GM12872 (cell line): ENCODE measurements around the gene VTN.

Experiments used
- TF ChIP-seq, protein P1 (sequence below): IDR thresholded peaks from 3 replicates; pipeline ENCODE4 v1.5.1; 2011; ENCODE audit warnings: low read depth, mild to moderate bottlenecking, low read length, moderate library complexity; ENCODE audit not compliant: insufficient read depth

VTN gene

DNA sequence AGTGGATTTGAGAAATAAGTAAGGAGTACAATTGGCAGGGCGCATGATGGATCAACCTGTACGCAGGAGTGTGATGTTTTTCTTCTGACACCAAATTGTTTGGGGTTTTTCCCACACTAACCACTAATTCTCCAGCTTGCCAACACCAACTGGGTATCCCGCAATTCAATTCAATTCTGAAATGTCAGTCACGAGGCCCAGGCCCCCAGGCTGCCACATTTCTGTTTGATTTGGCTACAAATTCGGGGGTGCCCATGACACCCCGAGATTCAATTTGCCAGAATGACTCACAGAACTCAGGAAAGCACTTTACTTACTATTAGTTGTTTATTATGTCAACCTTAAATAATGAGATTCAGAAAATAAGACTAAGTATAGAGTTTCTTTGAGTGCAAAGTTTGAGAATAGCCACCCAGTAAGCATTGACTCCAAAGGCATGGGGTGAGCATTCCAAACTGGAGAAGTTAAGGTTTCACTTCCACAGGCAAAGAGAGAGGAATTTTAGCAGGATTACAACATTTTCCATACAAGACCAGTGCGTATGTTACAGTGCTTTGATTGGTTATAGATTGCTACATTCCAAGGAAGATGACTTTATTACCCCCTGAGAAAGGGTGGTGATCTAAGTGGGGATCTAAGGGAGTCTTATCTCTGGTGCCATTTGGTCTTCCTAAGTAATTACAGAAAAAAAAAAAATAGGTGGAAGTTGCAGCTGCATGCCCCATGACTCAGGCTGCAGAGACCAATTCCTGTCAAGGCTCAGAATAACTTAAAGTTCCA lies 24.4 kb upstream of the VTN start:
- TF ChIP-seq, protein P1, sequence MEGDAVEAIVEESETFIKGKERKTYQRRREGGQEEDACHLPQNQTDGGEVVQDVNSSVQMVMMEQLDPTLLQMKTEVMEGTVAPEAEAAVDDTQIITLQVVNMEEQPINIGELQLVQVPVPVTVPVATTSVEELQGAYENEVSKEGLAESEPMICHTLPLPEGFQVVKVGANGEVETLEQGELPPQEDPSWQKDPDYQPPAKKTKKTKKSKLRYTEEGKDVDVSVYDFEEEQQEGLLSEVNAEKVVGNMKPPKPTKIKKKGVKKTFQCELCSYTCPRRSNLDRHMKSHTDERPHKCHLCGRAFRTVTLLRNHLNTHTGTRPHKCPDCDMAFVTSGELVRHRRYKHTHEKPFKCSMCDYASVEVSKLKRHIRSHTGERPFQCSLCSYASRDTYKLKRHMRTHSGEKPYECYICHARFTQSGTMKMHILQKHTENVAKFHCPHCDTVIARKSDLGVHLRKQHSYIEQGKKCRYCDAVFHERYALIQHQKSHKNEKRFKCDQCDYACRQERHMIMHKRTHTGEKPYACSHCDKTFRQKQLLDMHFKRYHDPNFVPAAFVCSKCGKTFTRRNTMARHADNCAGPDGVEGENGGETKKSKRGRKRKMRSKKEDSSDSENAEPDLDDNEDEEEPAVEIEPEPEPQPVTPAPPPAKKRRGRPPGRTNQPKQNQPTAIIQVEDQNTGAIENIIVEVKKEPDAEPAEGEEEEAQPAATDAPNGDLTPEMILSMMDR, result no peak

DNA sequence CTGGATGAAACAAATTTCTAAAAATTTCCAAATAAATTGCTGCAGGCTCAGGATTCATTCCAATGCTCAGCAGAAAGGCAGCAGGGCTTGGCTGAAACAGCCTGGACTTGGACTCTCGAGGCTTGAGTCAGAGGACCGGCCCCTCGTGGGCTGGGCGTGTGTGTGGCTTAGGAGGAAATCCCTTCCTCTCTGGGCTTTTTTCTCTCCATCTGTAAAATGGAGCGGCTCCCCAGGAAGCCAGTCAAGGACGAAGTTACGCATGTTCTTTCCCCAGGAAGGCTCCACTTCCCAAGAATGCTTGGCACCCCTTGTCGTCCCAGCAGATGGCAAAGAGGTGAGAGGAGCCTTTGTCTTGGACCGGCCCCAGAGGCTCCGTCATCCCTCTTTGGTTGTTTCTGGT lies 22.4 kb upstream of the VTN start:
- TF ChIP-seq, protein P1, result no peak

DNA sequence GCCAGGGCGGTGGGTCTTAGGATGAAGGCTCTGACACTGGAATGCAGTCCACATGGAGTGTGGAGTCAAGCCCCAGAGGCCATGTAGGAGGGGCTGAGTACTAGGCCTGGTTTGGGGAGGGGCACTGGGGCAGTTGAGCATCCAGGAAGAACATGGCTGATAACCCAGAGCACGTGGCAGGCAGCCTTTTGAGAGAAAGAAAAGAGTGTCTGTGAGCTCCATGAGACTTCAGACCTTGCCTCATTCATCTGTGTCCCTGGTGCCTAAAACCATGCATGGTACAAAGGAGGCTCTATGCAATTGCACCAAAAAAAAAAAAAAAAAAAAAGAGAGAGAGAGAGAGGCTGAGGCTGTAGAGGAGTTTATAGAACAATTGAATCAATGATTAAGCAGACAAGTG lies 21.3 kb upstream of the VTN start:
- TF ChIP-seq, protein P1, result no peak

- TF ChIP-seq, protein P1, result no peak
Measured at GRCh38 chr17:28390984-28391383, 20.9 kb upstream of the VTN start.

DNA sequence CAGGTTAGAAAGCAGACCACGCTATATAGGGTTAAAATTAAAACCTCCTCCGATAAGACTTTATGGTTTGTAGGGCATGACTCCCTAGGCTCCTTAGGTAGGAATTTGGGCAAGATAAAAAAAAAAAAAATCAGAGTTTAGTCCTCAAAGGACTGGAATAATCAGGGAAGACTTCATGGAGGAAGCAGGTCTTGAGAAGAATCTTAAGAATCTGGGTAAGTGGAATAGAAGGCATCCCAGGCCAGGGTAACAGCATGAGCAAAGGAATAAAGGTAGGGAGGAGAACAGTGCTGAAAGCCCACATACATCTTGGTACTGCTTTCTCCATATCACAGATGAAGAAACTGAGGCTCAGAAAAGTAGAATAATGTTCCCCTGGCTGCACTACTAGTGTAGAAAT lies 20.5 kb upstream of the VTN start:
- TF ChIP-seq, protein P1, result no peak

DNA sequence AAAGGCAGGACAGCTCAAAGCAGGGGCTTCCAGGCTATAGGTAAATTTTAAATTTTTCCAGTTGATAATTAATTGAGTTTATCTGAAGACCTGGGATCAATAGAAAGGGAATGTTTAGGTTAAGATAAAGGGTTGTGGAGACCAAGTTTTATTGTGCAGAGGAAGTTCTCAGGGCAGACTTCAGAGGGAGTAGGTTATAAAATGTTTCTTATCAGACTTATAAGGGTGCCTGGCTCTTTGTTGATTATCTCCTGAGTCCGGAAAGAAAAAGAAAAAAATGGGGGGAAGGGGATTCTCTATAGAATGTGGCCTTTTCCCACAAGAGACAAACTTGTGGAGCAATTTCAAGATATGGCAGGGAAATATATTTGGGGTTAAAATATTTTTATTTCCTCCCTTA lies 20.0 kb upstream of the VTN start:
- TF ChIP-seq, protein P1, result no peak

DNA sequence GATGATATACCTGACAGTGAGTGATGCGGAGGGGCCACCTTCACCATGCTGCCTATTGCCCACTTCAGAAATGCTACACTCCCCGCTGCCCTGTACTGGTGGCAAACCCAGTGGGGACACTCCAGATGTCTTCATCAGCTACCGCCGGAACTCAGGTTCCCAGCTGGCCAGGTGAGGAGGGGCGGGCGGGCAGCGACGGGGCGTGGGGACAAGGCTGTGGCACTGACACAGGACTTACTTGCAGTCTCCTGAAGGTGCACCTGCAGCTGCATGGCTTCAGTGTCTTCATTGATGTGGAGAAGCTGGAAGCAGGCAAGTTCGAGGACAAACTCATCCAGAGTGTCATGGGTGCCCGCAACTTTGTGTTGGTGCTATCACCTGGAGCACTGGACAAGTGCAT lies 18.0 kb upstream of the VTN start:
- TF ChIP-seq, protein P1, result no peak

- TF ChIP-seq, protein P1, result no peak
Measured at GRCh38 chr17:28386391-28386790, 16.3 kb upstream of the VTN start.
